RWPE2 (cell line): ENCODE data around the gene SFXN1.

Experiments
- ATAC-seq: fragments of 200-7000 bp; cut with Tn5 transposase; 3 replicates; pipeline ENCODE4 v1.9.1; 2021; ENCODE audit warnings: low read depth
- DNase-seq: peaks from one replicate; pipeline ENCODE4 v3.0.0-alpha.2; 2020; ENCODE audit warnings: low spot score
- H3K27ac ChIP-seq: fragments of 450-650 bp; 2 replicates; pipeline ENCODE4 v1.5.1; 2017; ENCODE audit warnings: mild to moderate bottlenecking; ENCODE audit not compliant: poor library complexity, severe bottlenecking
- H3K27me3 ChIP-seq: fragments of 250-450 bp; sonication (Bioruptor Pico); 2 replicates; pipeline ENCODE4 v1.5.1; 2021; ENCODE audit warnings: mild to moderate bottlenecking, moderate library complexity; ENCODE audit not compliant: insufficient read depth, poor library complexity, severe bottlenecking
- H3K36me3 ChIP-seq: fragments of 250-450 bp; sonication (Bioruptor Pico); 2 replicates; pipeline ENCODE4 v1.5.1; 2020; ENCODE audit warnings: low read depth, mild to moderate bottlenecking, moderate library complexity
- H3K4me1 ChIP-seq: fragments of 250-450 bp; sonication (Bioruptor Pico); 2 replicates; pipeline ENCODE4 v1.5.1; 2021; ENCODE audit warnings: mild to moderate bottlenecking, moderate library complexity; ENCODE audit not compliant: insufficient read depth, poor library complexity, severe bottlenecking
- H3K4me3 ChIP-seq: fragments of 250-450 bp; sonication (Bioruptor Pico); 2 replicates; pipeline ENCODE4 v1.5.1; 2021; ENCODE audit warnings: mild to moderate bottlenecking, moderate library complexity; ENCODE audit not compliant: severe bottlenecking
- H3K9me3 ChIP-seq: fragments of 250-450 bp; sonication (Bioruptor Pico); 2 replicates; pipeline ENCODE4 v1.5.1; 2021; ENCODE audit warnings: mild to moderate bottlenecking, moderate library complexity; ENCODE audit not compliant: severe bottlenecking
- TF ChIP-seq, protein P1 (sequence below): fragments of 450-650 bp; IDR thresholded peaks from one replicate; pipeline ENCODE4 v1.5.1; 2017; ENCODE audit warnings: mild to moderate bottlenecking, moderate library complexity; ENCODE audit not compliant: poor library complexity, severe bottlenecking

The SFXN1 gene

DNA sequence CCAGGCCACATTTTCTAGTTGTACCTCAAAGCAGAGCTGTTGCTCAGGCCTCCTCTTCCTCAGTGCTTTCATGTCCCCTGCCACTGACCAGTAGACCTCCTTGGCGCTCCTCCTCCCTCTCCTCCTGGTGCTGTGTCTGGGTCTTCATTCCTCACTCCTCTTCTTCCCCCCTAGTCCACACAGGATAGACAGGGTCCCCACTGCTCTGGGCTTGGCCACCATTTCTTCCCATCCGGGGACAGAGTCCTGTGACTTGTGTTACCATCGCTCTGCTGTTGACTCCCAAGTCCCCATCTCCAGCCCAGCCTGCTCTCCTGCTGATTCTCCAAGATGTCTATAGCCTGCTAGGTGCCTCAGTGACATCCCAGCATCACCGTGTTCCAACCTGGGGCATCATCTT lies 91.3 kb downstream of the SFXN1 start:
- TF ChIP-seq, protein P1, sequence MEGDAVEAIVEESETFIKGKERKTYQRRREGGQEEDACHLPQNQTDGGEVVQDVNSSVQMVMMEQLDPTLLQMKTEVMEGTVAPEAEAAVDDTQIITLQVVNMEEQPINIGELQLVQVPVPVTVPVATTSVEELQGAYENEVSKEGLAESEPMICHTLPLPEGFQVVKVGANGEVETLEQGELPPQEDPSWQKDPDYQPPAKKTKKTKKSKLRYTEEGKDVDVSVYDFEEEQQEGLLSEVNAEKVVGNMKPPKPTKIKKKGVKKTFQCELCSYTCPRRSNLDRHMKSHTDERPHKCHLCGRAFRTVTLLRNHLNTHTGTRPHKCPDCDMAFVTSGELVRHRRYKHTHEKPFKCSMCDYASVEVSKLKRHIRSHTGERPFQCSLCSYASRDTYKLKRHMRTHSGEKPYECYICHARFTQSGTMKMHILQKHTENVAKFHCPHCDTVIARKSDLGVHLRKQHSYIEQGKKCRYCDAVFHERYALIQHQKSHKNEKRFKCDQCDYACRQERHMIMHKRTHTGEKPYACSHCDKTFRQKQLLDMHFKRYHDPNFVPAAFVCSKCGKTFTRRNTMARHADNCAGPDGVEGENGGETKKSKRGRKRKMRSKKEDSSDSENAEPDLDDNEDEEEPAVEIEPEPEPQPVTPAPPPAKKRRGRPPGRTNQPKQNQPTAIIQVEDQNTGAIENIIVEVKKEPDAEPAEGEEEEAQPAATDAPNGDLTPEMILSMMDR = no peak
- Histone ChIP-seq H3K4me3 (no peak overlapping the region), H3K36me3 (no peaks in the 10 kb centered on the region), H3K4me1 (no peaks in the 10 kb centered on the region), H3K27ac (no peak overlapping the region), H3K9me3 (no peaks in the 10 kb centered on the region), H3K27me3 (peaks cover 20% of the 10 kb centered on the region)
- ATAC-seq = no peak
- no peak for DNase-seq

DNA sequence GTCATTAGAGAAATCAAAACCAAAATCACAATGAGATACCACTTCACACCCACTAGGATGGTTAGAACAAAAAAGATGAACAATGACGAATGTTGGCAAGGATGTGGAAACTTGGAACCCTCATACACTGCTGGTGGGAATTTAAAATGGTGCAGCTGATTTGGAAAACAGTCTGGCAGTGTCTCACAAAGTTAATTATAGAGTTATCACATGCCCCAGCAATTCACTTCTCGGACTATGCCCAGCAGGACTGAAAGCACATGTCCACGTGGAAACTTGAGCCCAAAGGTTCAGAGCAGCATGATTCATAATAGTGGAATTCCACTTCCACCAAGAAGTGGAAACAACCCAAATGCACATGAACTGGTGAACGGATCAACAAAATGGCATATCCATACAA lies 94.5 kb downstream of the SFXN1 start:
- Histone ChIP-seq H3K9me3 (no peaks in the 10 kb centered on the region), H3K27me3 (peaks cover 4% of the 10 kb centered on the region), H3K27ac (no peak overlapping the region), H3K36me3 (no peaks in the 10 kb centered on the region), H3K4me3 (no peak overlapping the region), H3K4me1 (no peaks in the 10 kb centered on the region)
- ATAC-seq (peak; percentile 58), DNase-seq (no peak)
- TF ChIP-seq, protein P1 = no peak

DNA sequence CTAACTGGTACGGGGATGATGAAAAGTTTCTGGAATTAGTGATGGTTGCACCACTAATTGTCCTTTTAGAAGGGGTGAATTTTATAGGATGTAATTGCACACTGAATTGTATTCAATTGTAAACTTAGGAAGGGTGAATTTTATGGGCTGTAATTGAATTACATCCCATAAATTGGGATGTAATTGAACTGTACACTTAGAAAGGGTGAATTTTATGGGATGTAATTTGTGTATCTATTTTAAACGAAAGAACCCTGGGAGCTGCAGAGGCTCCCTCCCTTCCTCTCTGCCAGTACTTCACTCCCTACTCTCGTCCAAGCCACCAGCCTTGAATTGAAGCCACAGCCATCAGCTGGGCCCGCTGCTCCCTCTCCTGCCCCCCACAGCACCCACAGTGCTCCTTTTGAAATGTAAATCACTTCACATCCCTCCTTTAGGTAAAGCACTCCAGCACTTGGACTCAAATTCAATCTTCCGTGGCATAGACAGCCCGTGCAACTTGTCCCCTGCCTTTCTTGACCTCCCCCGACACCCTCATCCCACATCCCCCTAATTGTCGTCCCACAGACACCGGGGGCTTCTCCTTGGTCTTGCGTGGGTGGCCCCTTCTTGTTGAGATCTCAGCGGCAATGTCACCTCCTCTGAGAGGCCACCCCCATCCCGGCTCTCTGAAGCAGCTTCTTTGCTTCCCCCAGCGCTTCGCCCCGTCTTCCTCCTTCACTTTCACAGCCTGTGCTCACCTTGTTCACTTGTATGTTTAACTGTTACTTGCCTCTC lies 95.3 kb downstream of the SFXN1 start:
- TF ChIP-seq, protein P1 = no peak
- H3K27me3 ChIP-seq = peaks cover 4% of the 10 kb centered on the region
- ATAC-seq (no peak), DNase-seq (no peak)
- H3K4me3 ChIP-seq = no peak overlapping the region
- H3K9me3 ChIP-seq = no peaks in the 10 kb centered on the region
- H3K4me1 ChIP-seq = no peaks in the 10 kb centered on the region
- no peaks in the 10 kb centered on the region for H3K36me3 ChIP-seq
- H3K27ac ChIP-seq = no peak overlapping the region

- Histone ChIP-seq H3K36me3 (no peaks in the 10 kb centered on the region), H3K27ac (no peak overlapping the region), H3K4me1 (no peaks in the 10 kb centered on the region), H3K27me3 (peaks cover 4% of the 10 kb centered on the region), H3K4me3 (no peak overlapping the region), H3K9me3 (no peaks in the 10 kb centered on the region)
- no peak for ATAC-seq
- DNase-seq = no peak
- TF ChIP-seq, protein P1 = no peak
These were observed 96.9 kb downstream of the SFXN1 start for GRCh38 chr5:175575301-175575700.

DNA sequence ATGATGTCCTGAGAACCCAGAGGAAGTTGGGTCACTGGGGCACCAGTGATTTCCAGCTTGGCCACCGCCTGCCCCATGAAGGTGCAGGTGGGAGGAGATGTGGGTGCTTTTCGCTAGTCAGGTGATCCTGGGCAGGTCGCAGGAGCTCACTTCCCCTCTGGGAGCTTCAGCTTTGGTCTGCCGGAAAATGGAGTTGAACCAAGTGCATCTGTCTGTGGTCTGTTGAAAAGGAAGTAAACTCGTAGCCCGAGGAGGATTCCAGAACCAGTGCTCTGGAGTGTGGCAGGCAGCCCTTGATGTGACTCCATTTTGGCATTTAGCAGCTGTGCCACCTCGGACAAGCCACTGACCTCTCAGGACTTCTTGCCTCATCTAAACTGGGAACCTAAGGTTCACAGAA lies 97.7 kb downstream of the SFXN1 start:
- TF ChIP-seq, protein P1 = no peak
- peaks cover 4% of the 10 kb centered on the region for H3K27me3 ChIP-seq
- DNase-seq (no peak), ATAC-seq (no peak)
- no peak overlapping the region for H3K4me3 ChIP-seq
- H3K4me1 ChIP-seq = no peaks in the 10 kb centered on the region
- H3K9me3 ChIP-seq = no peaks in the 10 kb centered on the region
- no peaks in the 10 kb centered on the region for H3K36me3 ChIP-seq
- H3K27ac ChIP-seq = no peak overlapping the region
